Progenitor cell of endocrine pancreas (in vitro differentiated cells): ENCODE results near the gene TFEB. TPM values are rescaled to one million over a fixed set of nuclear protein-coding genes. Genes with fewer than 3 reads are reported as not detected.

Source experiments
- DNase-seq: peaks from one replicate; pipeline ENCODE4 v3.0.0; 2021; ENCODE audit warnings: low spot score; ENCODE audit not compliant: unreplicated experiment
- H3K27ac Mint-ChIP-seq: 2 replicates; pipeline ENCODE4 v1.8.0; 2021; ENCODE audit warnings: mild to moderate bottlenecking, moderate library complexity, mixed read lengths
- H3K27me3 Mint-ChIP-seq: 2 replicates; pipeline ENCODE4 v1.8.0; 2021; ENCODE audit warnings: mixed read lengths
- H3K36me3 Mint-ChIP-seq: 2 replicates; pipeline ENCODE4 v1.8.0; 2022; ENCODE audit warnings: mixed read lengths; ENCODE audit not compliant: insufficient read depth
- H3K4me1 Mint-ChIP-seq: 2 replicates; pipeline ENCODE4 v1.8.0; 2021; ENCODE audit warnings: low read depth, mixed read lengths
- H3K4me3 Mint-ChIP-seq: 2 replicates; pipeline ENCODE4 v1.8.0; 2021; ENCODE audit warnings: low read depth, mild to moderate bottlenecking, moderate library complexity, mixed read lengths
- H3K9me3 Mint-ChIP-seq: 2 replicates; pipeline ENCODE4 v1.8.0; 2021; ENCODE audit warnings: low read depth, mixed read lengths
- CTCF ChIP-seq: fragments of 200-600 bp; sonication (generic); IDR thresholded peaks from one replicate; pipeline ENCODE4 v1.5.0; 2021; ENCODE audit warnings: antibody characterized with exemption, mild to moderate bottlenecking; ENCODE audit not compliant: unreplicated experiment
- total RNA-seq: library from RNA; stranded (reverse); gene quantifications from 2 replicates; pipeline ENCODE4 v1.2.1, GENCODE V29; 2021

TFEB gene
- total RNA-seq, 1 donor from 2014 or later: 0.48 TPM

DNA sequence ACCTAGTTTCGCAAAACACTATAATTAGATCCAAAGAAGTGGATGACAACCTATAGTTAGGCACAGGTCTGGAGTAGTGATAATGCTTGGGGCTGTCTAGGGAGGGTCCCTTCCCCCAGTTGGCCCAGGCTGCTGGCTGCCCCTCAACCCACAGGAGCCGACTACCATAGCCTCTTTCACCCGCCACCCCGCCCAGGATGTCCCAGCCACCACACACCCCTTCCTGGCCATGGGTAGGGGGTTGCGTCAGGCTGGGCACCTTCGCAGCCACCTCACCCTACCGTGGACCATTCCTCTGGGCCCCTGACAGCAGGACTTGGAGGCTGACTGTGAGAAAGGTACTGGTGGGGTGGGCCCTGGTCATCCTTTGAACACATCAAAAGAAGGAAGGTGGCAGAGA lies 8.5 kb downstream of the TFEB start:
- H3K4me1 Mint-ChIP-seq: peaks cover 6% of the 10 kb centered on the region

DNA sequence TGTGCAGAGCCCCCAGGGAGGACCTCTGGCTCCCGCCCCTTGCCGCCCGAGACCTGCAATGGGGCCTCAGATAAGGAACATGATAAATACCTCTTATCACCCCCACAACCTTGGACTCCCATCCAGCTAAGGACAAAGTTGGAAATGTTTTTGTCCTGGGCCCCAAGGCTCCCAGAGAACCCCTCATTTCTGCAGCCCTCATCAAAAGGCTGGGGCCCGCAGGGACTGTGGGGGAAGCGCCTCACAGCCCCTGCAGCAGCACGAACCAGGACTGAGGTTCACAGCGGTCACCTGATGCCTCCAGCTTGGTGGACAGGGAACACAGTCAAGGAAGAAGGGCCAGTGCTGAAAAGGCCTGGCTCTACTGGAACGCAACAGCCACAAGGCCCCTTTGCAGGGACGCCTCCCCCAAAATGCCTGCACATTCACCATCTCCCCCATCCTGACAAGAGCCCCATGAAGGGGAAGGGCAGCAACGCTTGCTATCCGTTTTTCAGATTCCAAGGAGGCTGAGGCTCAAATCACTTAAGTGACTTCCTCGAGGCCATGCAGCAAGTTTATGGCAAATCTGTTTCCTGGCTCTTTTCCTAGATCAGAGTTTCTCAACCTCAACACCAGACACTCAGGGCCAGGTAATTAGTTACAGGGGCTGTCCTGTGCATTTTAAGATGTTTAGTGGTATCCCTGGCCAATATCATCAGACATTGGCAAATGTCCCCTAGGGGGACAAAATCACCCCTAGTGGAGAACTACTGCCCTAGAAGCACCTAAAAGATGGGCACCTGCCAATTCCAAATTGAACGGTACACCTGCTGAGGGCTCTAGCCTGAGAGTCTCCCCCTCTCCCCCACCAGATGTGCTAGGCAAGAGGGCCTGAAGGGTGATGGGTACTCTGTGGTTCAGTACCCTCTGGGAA lies 10.6 kb downstream of the TFEB start:
- DNase-seq: no peak
- H3K4me1 Mint-ChIP-seq: peaks cover 6% of the 10 kb centered on the region
- H3K27ac Mint-ChIP-seq: no peak overlapping the region
- no peaks in the 10 kb centered on the region for H3K36me3 Mint-ChIP-seq
- H3K9me3 Mint-ChIP-seq: no peaks in the 10 kb centered on the region
- H3K27me3 Mint-ChIP-seq: peaks cover 7% of the 10 kb centered on the region
- no peak for TF ChIP-seq CTCF
- H3K4me3 Mint-ChIP-seq: no peak overlapping the region

More for the DNA sequence above, 8.5 kb downstream of the TFEB start:
- Mint-ChIP-seq H3K27me3 (peaks cover 18% of the 10 kb centered on the region), H3K9me3 (no peaks in the 10 kb centered on the region), H3K4me3 (no peak overlapping the region), H3K27ac (no peak overlapping the region), H3K36me3 (no peaks in the 10 kb centered on the region)
- no peak for DNase-seq
- no peak for TF ChIP-seq CTCF

DNA sequence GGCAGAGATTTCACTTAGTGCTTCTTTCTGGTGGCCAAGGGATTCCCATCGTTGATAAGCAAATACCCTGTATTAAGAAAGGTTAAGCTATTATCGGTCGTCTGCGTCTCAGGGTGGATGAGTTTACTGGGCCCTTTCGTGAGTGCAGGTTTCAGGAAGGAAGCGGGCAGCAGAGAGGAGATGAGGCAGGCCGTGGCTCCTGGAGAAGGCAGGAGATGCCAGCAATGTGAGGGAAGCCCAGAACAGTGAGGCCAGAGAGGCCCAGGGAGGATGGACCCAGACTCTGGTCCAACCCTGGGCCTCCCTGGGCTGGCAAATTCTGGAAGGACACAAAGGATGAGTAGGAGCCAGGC lies 11.2 kb downstream of the TFEB start:
- no peak for DNase-seq
- H3K4me3 Mint-ChIP-seq: no peak overlapping the region
- peaks cover 3% of the 10 kb centered on the region for H3K27me3 Mint-ChIP-seq
- peaks cover 6% of the 10 kb centered on the region for H3K4me1 Mint-ChIP-seq
- no peak overlapping the region for H3K27ac Mint-ChIP-seq
- no peaks in the 10 kb centered on the region for H3K36me3 Mint-ChIP-seq
- no peak for TF ChIP-seq CTCF
- H3K9me3 Mint-ChIP-seq: no peaks in the 10 kb centered on the region

DNA sequence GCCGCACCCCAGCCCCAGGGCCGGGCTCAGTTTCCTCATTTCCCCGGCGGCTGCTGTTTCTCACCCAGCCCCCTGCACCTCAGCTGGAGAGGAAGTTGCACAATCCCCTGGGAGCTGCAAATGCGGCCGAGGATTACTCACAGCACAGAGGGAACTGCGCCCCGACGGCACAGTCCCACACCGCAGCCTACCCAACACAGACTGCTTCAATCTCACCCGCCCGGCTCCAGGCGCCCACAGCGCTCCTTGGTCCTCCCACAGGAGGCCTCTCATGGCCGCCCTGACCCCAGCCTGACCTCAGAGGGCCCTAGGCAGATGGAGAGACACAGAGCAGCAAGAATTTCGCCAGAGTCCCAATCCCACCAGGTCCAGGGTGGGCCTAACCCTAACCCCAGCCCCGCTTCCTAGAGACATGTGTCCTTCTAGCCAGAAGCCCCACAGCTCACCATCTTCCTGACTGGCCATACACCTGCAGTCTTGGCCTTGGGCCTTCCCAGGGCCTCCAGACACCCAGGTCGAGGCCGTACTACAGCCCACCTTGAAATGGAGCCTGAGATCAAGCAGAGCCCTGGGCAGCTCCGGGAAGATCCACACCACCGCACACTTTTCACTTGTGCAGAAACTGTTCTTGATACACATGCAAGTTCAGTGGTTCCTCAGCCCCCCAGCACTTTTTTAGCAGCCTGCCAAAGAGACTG lies 11.7 kb downstream of the TFEB start:
- Mint-ChIP-seq H3K4me1 (peaks cover 6% of the 10 kb centered on the region), H3K27me3 (no peaks in the 10 kb centered on the region), H3K27ac (no peak overlapping the region), H3K36me3 (no peaks in the 10 kb centered on the region), H3K9me3 (no peaks in the 10 kb centered on the region), H3K4me3 (no peak overlapping the region)
- no peak for TF ChIP-seq CTCF
- no peak for DNase-seq

DNA sequence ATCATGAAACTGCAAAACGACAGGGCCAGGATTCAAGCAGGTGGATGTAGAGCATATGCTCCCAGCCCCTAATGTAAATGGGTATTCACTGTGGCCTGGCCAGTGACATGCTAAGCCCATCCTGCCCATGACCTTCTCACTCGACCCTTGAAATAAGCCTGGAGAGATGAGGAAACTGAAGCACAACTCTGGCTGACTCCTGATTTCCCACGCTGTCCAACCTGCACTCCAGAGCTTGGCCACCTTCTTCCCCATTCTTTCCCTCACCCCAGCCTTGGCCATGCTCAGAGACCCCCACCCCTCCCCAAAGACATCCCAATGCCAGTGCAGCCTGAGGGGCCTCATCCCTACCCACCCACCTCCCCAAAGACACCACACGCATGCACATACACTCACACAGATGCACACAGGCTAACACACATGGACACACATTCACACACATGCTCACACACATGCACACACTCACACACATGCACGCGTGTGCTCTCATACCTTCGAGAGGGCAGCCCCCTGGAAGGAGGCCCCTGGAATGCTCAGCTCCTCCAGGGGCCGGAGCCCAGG lies 12.4 kb downstream of the TFEB start:
- H3K36me3 Mint-ChIP-seq: no peaks in the 10 kb centered on the region
- DNase-seq: no peak
- H3K9me3 Mint-ChIP-seq: no peaks in the 10 kb centered on the region
- no peak overlapping the region for H3K27ac Mint-ChIP-seq
- no peaks in the 10 kb centered on the region for H3K27me3 Mint-ChIP-seq
- TF ChIP-seq CTCF: no peak
- peaks cover 6% of the 10 kb centered on the region for H3K4me1 Mint-ChIP-seq
- H3K4me3 Mint-ChIP-seq: no peak overlapping the region
